ENCODE measurements around the gene CIAO2A.
"Not testable (repeated sequence)": the region's sequence is repeated elsewhere in the genome, so short reads cannot be mapped to it uniquely, and the experiment has no call there.

The CIAO2A gene

DNA sequence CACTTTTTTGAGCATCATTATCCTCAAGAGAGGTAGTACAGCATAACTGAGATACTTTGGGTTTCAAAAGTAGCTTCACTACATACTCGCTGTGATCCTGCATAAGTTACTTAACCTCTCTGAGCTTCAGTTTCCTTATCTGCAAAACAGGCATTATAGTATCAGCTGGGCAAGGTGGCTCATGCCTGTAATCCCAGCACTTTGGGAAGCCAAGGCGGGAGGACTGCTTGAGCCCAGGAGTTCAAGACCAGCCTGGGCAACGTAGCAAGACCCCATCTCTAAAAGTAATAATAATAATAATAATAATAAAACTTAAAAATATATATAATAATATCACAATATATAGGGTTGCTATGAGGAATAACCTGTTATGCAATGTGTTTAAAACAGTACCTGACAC, 10.9 kb downstream of the CIAO2A start:
- Histone ChIP-seq H3K36me3 (ENCODE audit: insufficient read depth, low read length) (peaks cover 8% of the 10 kb centered on the region; the same call in 1 of the 2 replicates), H3F3A (ENCODE audit: low read depth) (no peaks in the 10 kb centered on the region), H3K79me2 (ENCODE audit: insufficient read depth, low read length) (peaks cover 1% of the 10 kb centered on the region), H3K27me3 (ENCODE audit: insufficient read depth, low read length, poor library complexity, severe bottlenecking) (no peaks in the 10 kb centered on the region), H3K4me3 (ENCODE audit: low read length, poor library complexity, severe bottlenecking) (no peak overlapping the region), H4K20me1 (ENCODE audit: insufficient read depth, low read length, poor library complexity, severe bottlenecking) (no peaks in the 10 kb centered on the region), H3K9me3 (ENCODE audit: insufficient read depth, low read depth, low read length) (no peaks in the 10 kb centered on the region), H3K9me2 (replicated peaks; ENCODE audit: low read depth, low read length) (no peaks in the 10 kb centered on the region), H3K4me2 (ENCODE audit: low read depth, low read length, poor library complexity, severe bottlenecking) (no peak overlapping the region), H3K4me1 (ENCODE audit: insufficient read depth, low read length, poor library complexity, severe bottlenecking) (no peaks in the 10 kb centered on the region), H2AFZ (ENCODE audit: low read length) (no peak overlapping the region), H3K9ac (ENCODE audit: low read depth, low read length, poor library complexity, severe bottlenecking) (no peak overlapping the region)
- TF ChIP-seq CTCF (conservative IDR thresholded peaks at IDR 0.05; ENCODE audit: low read length) (no peak), EZH2phosphoT487 (IDR thresholded peaks at IDR 0.05; ENCODE audit: borderline replicate concordance) (no peak)

GRCh38 chr15:64073496-64073895, 20.1 kb downstream of the CIAO2A start:
- not testable (repeated sequence) for H3K9me2 ChIP-seq (replicated peaks; ENCODE audit: low read depth, low read length); H3K9me3 ChIP-seq (ENCODE audit: insufficient read depth, low read depth, low read length); H3F3A ChIP-seq (ENCODE audit: low read depth); H4K20me1 ChIP-seq (ENCODE audit: insufficient read depth, low read length, poor library complexity, severe bottlenecking); H3K4me3 ChIP-seq (ENCODE audit: low read length, poor library complexity, severe bottlenecking); H3K4me1 ChIP-seq (ENCODE audit: insufficient read depth, low read length, poor library complexity, severe bottlenecking); H2AFZ ChIP-seq (ENCODE audit: low read length); H3K9ac ChIP-seq (ENCODE audit: low read depth, low read length, poor library complexity, severe bottlenecking); H3K79me2 ChIP-seq (ENCODE audit: insufficient read depth, low read length); H3K27me3 ChIP-seq (ENCODE audit: insufficient read depth, low read length, poor library complexity, severe bottlenecking); H3K4me2 ChIP-seq (ENCODE audit: low read depth, low read length, poor library complexity, severe bottlenecking)
- H3K36me3 ChIP-seq (ENCODE audit: insufficient read depth, low read length): peaks cover 36% of the 10 kb centered on the region; the same call in 1 of the 2 replicates

DNA sequence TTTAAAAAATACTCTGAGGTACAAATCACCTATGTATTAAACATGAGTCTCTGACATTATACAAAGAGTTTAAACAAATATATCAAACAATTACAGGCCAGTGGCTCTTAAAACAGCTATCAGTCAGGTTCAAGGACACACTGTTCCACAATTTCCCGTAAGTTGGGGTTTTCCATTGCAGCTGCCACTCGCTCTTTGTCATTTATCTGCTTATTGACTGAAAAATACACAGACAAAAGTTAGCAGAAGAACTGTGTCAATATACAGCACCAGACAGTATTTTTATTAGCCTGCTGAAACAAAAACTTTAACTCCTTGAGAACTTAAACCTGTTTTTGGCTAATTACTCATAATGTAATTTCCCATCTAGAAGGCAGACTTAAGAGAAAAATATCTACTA, 20.8 kb downstream of the CIAO2A start:
- Histone ChIP-seq H3K4me3 (ENCODE audit: low read length, poor library complexity, severe bottlenecking) (no peak overlapping the region), H3K4me2 (ENCODE audit: low read depth, low read length, poor library complexity, severe bottlenecking) (no peak overlapping the region), H3K36me3 (ENCODE audit: insufficient read depth, low read length) (peaks cover 35% of the 10 kb centered on the region; the same call in 1 of the 2 replicates), H3K27me3 (ENCODE audit: insufficient read depth, low read length, poor library complexity, severe bottlenecking) (no peaks in the 10 kb centered on the region), H2AFZ (ENCODE audit: low read length) (no peak overlapping the region), H3K9me3 (ENCODE audit: insufficient read depth, low read depth, low read length) (no peaks in the 10 kb centered on the region), H3K9me2 (replicated peaks; ENCODE audit: low read depth, low read length) (no peaks in the 10 kb centered on the region), H3K4me1 (ENCODE audit: insufficient read depth, low read length, poor library complexity, severe bottlenecking) (peaks cover 14% of the 10 kb centered on the region), H3F3A (ENCODE audit: low read depth) (no peaks in the 10 kb centered on the region; the same call in 1 of the 2 replicates), H4K20me1 (ENCODE audit: insufficient read depth, low read length, poor library complexity, severe bottlenecking) (no peaks in the 10 kb centered on the region), H3K9ac (ENCODE audit: low read depth, low read length, poor library complexity, severe bottlenecking) (no peak overlapping the region), H3K79me2 (ENCODE audit: insufficient read depth, low read length) (peaks cover 4% of the 10 kb centered on the region)
- no peak for TF ChIP-seq CTCF (conservative IDR thresholded peaks at IDR 0.05; ENCODE audit: low read length)
- no peak for TF ChIP-seq EZH2phosphoT487 (IDR thresholded peaks at IDR 0.05; ENCODE audit: borderline replicate concordance)
